Central memory CD8-positive, alpha-beta T cell (primary cell): ENCODE measurements around the gene ATP2B3.

Source experiments
- ATAC-seq: fragments of 150-1000 bp; cut with Tn5 transposase; replicated peaks from 2 replicates; pipeline ENCODE4 v1.10.0; 2022; ENCODE audit warnings: mild to moderate bottlenecking, moderate FRiP score, moderate number of reproducible peaks; ENCODE audit not compliant: poor library complexity, severe bottlenecking; ENCODE audit errors: extremely low read depth
- DNase-seq, 2 donors: peaks; one replicate each; pipeline ENCODE4 v3.0.0; 2021; ENCODE audit warnings: low spot score in 2 of 2
- H3K27ac Mint-ChIP-seq: one replicate; pipeline ENCODE4 v1.8.0; 2022; ENCODE audit warnings: low read depth, mild to moderate bottlenecking, moderate library complexity, mixed read lengths
- H3K27me3 Mint-ChIP-seq: one replicate; pipeline ENCODE4 v1.8.0; 2022; ENCODE audit warnings: mixed read lengths
- H3K36me3 Mint-ChIP-seq: one replicate; pipeline ENCODE4 v1.8.0; 2022; ENCODE audit warnings: mild to moderate bottlenecking, moderate library complexity, mixed read lengths; ENCODE audit not compliant: insufficient read depth
- H3K4me1 Mint-ChIP-seq: one replicate; pipeline ENCODE4 v1.8.0; 2022; ENCODE audit warnings: mixed read lengths
- H3K4me3 Mint-ChIP-seq: one replicate; pipeline ENCODE4 v1.8.0; 2022; ENCODE audit warnings: mild to moderate bottlenecking, moderate library complexity, mixed read lengths
- H3K9me3 Mint-ChIP-seq: one replicate; pipeline ENCODE4 v1.8.0; 2022; ENCODE audit warnings: mixed read lengths

The ATP2B3 gene

GRCh38 chrX:153502796-153503195 lies 14.6 kb upstream of the ATP2B3 start:
- no peak overlapping the region for H3K4me3 Mint-ChIP-seq
- DNase-seq (no peak), ATAC-seq (no peak)
- peaks cover 1% of the 10 kb centered on the region for H3K36me3 Mint-ChIP-seq
- H3K27me3 Mint-ChIP-seq, result no peaks in the 10 kb centered on the region
- no peaks in the 10 kb centered on the region for H3K9me3 Mint-ChIP-seq
- H3K27ac Mint-ChIP-seq, result no peak overlapping the region
- no peaks in the 10 kb centered on the region for H3K4me1 Mint-ChIP-seq

- H3K27ac Mint-ChIP-seq, result no peak overlapping the region
- H3K36me3 Mint-ChIP-seq, result peaks cover 1% of the 10 kb centered on the region
- H3K4me1 Mint-ChIP-seq, result no peaks in the 10 kb centered on the region
- no peak overlapping the region for H3K4me3 Mint-ChIP-seq
- ATAC-seq, result no peak
- H3K9me3 Mint-ChIP-seq, result no peaks in the 10 kb centered on the region
- no peak for DNase-seq
- no peaks in the 10 kb centered on the region for H3K27me3 Mint-ChIP-seq
Observed at GRCh38 chrX:153504445-153505016, 12.9 kb upstream of the ATP2B3 start.

GRCh38 chrX:153505361-153505760 lies 12.1 kb upstream of the ATP2B3 start:
- Mint-ChIP-seq H3K4me1 (no peaks in the 10 kb centered on the region), H3K36me3 (peaks cover 1% of the 10 kb centered on the region), H3K9me3 (no peaks in the 10 kb centered on the region), H3K4me3 (no peak overlapping the region), H3K27ac (no peak overlapping the region), H3K27me3 (no peaks in the 10 kb centered on the region)
- no peak for ATAC-seq
- DNase-seq, result no peak

GRCh38 chrX:153507484-153508178 lies 9.8 kb upstream of the ATP2B3 start:
- DNase-seq, result peak; percentile 69 to 72
- no peaks in the 10 kb centered on the region for H3K9me3 Mint-ChIP-seq
- no peak overlapping the region for H3K27ac Mint-ChIP-seq
- H3K4me3 Mint-ChIP-seq, result no peak overlapping the region
- peak; percentile 97 for ATAC-seq
- H3K27me3 Mint-ChIP-seq, result no peaks in the 10 kb centered on the region
- H3K36me3 Mint-ChIP-seq, result peaks cover 1% of the 10 kb centered on the region
- no peaks in the 10 kb centered on the region for H3K4me1 Mint-ChIP-seq

GRCh38 chrX:153509592-153509991 lies 7.8 kb upstream of the ATP2B3 start:
- no peak overlapping the region for H3K27ac Mint-ChIP-seq
- no peaks in the 10 kb centered on the region for H3K27me3 Mint-ChIP-seq
- no peaks in the 10 kb centered on the region for H3K4me1 Mint-ChIP-seq
- ATAC-seq (no peak), DNase-seq (no peak)
- H3K9me3 Mint-ChIP-seq, result no peaks in the 10 kb centered on the region
- H3K4me3 Mint-ChIP-seq, result no peak overlapping the region
- H3K36me3 Mint-ChIP-seq, result no peaks in the 10 kb centered on the region

GRCh38 chrX:153510383-153510782 lies 7.1 kb upstream of the ATP2B3 start:
- DNase-seq (no peak), ATAC-seq (no peak)
- H3K27me3 Mint-ChIP-seq, result peaks cover under 1% of the 10 kb centered on the region
- H3K9me3 Mint-ChIP-seq, result no peaks in the 10 kb centered on the region
- no peaks in the 10 kb centered on the region for H3K4me1 Mint-ChIP-seq
- no peak overlapping the region for H3K4me3 Mint-ChIP-seq
- no peak overlapping the region for H3K27ac Mint-ChIP-seq
- H3K36me3 Mint-ChIP-seq, result no peaks in the 10 kb centered on the region

GRCh38 chrX:153511784-153512500 lies 5.5 kb upstream of the ATP2B3 start:
- no peak overlapping the region for H3K27ac Mint-ChIP-seq
- H3K4me3 Mint-ChIP-seq, result no peak overlapping the region
- no peak for ATAC-seq
- H3K27me3 Mint-ChIP-seq, result peaks cover 13% of the 10 kb centered on the region
- H3K4me1 Mint-ChIP-seq, result no peaks in the 10 kb centered on the region
- H3K9me3 Mint-ChIP-seq, result no peaks in the 10 kb centered on the region
- H3K36me3 Mint-ChIP-seq, result no peaks in the 10 kb centered on the region
- DNase-seq, result no peak

GRCh38 chrX:153512501-153512893 lies 4.9 kb upstream of the ATP2B3 start:
- Mint-ChIP-seq H3K27ac (no peak overlapping the region), H3K27me3 (peaks cover 13% of the 10 kb centered on the region), H3K36me3 (no peaks in the 10 kb centered on the region), H3K4me1 (no peaks in the 10 kb centered on the region), H3K9me3 (no peaks in the 10 kb centered on the region), H3K4me3 (no peak overlapping the region)
- DNase-seq (no peak), ATAC-seq (no peak)

- no peaks in the 10 kb centered on the region for H3K4me1 Mint-ChIP-seq
- H3K9me3 Mint-ChIP-seq, result no peaks in the 10 kb centered on the region
- H3K27ac Mint-ChIP-seq, result no peak overlapping the region
- DNase-seq (no peak), ATAC-seq (no peak)
- H3K36me3 Mint-ChIP-seq, result no peaks in the 10 kb centered on the region
- H3K27me3 Mint-ChIP-seq, result peaks cover 14% of the 10 kb centered on the region
- H3K4me3 Mint-ChIP-seq, result no peak overlapping the region
Observed at GRCh38 chrX:153513265-153513664, 4.2 kb upstream of the ATP2B3 start.

- peaks cover 24% of the 10 kb centered on the region for H3K27me3 Mint-ChIP-seq
- H3K4me1 Mint-ChIP-seq, result no peaks in the 10 kb centered on the region
- no peaks in the 10 kb centered on the region for H3K9me3 Mint-ChIP-seq
- no peaks in the 10 kb centered on the region for H3K36me3 Mint-ChIP-seq
- DNase-seq (no peak), ATAC-seq (no peak)
- no peak overlapping the region for H3K27ac Mint-ChIP-seq
- no peak overlapping the region for H3K4me3 Mint-ChIP-seq
Observed at GRCh38 chrX:153514259-153514658, 3.2 kb upstream of the ATP2B3 start.

- H3K36me3 Mint-ChIP-seq, result no peaks in the 10 kb centered on the region
- peaks cover 25% of the 10 kb centered on the region for H3K27me3 Mint-ChIP-seq
- no peaks in the 10 kb centered on the region for H3K9me3 Mint-ChIP-seq
- DNase-seq (no peak), ATAC-seq (no peak)
- no peaks in the 10 kb centered on the region for H3K4me1 Mint-ChIP-seq
- no peak overlapping the region for H3K4me3 Mint-ChIP-seq
- no peak overlapping the region for H3K27ac Mint-ChIP-seq
Observed at GRCh38 chrX:153515435-153515834, 2.0 kb upstream of the ATP2B3 start.

- Mint-ChIP-seq H3K27ac (no peak overlapping the region), H3K27me3 (peaks cover 25% of the 10 kb centered on the region), H3K4me1 (no peaks in the 10 kb centered on the region), H3K36me3 (no peaks in the 10 kb centered on the region), H3K4me3 (no peak overlapping the region), H3K9me3 (no peaks in the 10 kb centered on the region)
- no peak for ATAC-seq
- DNase-seq, result no peak
Observed at GRCh38 chrX:153516073-153516472, 1.4 kb upstream of the ATP2B3 start.
